ENCODE results near the gene GGT6. TPM values are rescaled to one million over a fixed set of nuclear protein-coding genes. Genes with fewer than 3 reads are reported as not detected.

The GGT6 gene
- total RNA-seq, 2 experiments from 2014 or later = not detected

DNA sequence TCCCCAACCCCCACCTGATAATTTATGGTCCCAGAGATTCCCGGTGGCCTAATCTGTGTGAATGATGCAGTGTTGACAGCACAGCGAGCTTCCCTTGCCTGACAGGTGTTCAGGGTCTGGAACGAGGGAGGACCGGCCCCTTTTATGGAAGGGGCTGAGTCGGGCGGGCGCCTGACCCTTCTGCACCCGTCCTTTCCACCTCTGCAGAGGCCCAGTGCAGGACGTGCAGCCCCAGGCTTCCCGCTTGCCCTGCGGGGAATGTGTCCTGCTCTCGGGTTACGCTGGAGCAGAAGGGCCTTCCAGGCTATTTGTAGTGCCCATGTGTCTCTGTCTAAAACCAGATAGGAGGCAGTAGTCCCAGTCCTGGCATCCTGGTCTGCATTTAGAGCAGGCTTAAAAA, 40.2 kb upstream of the GGT6 start:
- DNase-seq (no peak), ATAC-seq (ENCODE audit: poor library complexity) (no peak)
- peaks cover 7% of the 10 kb centered on the region for H3K27me3 Mint-ChIP-seq
- no peak overlapping the region for H3K27ac Mint-ChIP-seq
- no peaks in the 10 kb centered on the region for H3K36me3 Mint-ChIP-seq (ENCODE audit: low read depth)
- Histone ChIP-seq H3K4me1 (ENCODE audit: insufficient read depth, low read length) (peaks cover under 1% of the 10 kb centered on the region), H3K9me3 (ENCODE audit: control insufficient read depth in 1 of 2, insufficient read depth in 1 of 2, low read length in 2 of 2) (no peaks in the 10 kb centered on the region), H3K4me3 (ENCODE audit: low read length) (no peak overlapping the region), H3K27ac (ENCODE audit: low read depth in 1 of 2, low read length in 2 of 2) (no peak overlapping the region), H3K27me3 (ENCODE audit: control insufficient read depth in 1 of 2, insufficient read depth in 2 of 2, low read length in 2 of 2) (no peaks in the 10 kb centered on the region), H3K36me3 (ENCODE audit: insufficient read depth, low read length) (no peaks in the 10 kb centered on the region)
- TF ChIP-seq, protein P1, sequence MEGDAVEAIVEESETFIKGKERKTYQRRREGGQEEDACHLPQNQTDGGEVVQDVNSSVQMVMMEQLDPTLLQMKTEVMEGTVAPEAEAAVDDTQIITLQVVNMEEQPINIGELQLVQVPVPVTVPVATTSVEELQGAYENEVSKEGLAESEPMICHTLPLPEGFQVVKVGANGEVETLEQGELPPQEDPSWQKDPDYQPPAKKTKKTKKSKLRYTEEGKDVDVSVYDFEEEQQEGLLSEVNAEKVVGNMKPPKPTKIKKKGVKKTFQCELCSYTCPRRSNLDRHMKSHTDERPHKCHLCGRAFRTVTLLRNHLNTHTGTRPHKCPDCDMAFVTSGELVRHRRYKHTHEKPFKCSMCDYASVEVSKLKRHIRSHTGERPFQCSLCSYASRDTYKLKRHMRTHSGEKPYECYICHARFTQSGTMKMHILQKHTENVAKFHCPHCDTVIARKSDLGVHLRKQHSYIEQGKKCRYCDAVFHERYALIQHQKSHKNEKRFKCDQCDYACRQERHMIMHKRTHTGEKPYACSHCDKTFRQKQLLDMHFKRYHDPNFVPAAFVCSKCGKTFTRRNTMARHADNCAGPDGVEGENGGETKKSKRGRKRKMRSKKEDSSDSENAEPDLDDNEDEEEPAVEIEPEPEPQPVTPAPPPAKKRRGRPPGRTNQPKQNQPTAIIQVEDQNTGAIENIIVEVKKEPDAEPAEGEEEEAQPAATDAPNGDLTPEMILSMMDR (IDR thresholded peaks at IDR 0.05) = no peak
- H3K4me1 Mint-ChIP-seq (ENCODE audit: low read depth) = no peaks in the 10 kb centered on the region
- H3K4me3 Mint-ChIP-seq = no peak overlapping the region
- ChIA-PET POLR2A (no interaction called here), CTCF (no interaction called here)
- H3K9me3 Mint-ChIP-seq = no peaks in the 10 kb centered on the region
- intact Hi-C loops (cut with DNase I, micrococcal nuclease) = no loop called here

DNA sequence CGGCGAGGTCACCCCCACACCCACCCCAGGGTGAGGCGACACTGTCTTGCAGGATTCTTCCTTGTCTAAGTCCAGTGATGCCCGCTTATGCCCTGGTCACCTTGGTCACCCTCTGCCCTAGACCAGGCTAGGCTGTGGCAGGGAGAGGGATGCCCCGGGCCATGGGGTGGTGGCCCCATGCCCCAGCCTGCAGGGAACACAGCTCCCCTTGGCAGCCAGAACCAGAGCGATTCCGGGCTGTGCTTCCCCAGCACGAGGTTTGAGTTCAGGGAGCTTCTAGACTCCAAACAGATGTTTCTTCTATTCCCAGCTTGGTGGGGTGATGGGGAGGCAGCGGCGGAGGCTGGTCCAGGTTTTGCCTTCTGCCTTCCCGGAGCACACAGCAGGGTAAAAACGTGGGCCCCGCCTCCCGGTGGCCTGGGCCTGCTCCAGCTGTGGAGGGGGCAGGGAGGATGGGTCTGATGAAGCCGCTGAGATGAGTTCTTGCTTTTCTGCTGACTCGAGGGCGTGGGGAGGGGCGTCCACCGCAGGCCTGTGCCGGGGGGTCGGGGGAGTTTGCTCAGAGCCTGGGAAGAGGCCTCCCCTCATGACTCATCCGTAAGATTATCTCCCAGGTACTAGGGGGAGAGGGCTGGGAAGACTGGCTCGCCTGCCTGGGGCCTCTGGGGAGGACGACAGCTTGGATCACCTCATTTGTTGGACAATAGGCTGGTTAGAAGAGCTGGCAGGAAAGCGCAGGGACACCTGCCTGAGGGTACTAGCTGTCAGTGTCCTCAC, 39.3 kb upstream of the GGT6 start:
- Histone ChIP-seq H3K27me3 (ENCODE audit: control insufficient read depth in 1 of 2, insufficient read depth in 2 of 2, low read length in 2 of 2) (peaks cover 0 to 3% of the 10 kb centered on the region in 2 experiments), H3K36me3 (ENCODE audit: insufficient read depth, low read length) (no peaks in the 10 kb centered on the region), H3K4me3 (ENCODE audit: low read length) (no peak overlapping the region), H3K9me3 (ENCODE audit: control insufficient read depth in 1 of 2, insufficient read depth in 1 of 2, low read length in 2 of 2) (peaks cover 0 to under 1% of the 10 kb centered on the region in 2 experiments), H3K4me1 (ENCODE audit: insufficient read depth, low read length) (peaks cover 8% of the 10 kb centered on the region), H3K27ac (ENCODE audit: low read depth in 1 of 2, low read length in 2 of 2) (no peak overlapping the region)
- Mint-ChIP-seq H3K9me3 (no peaks in the 10 kb centered on the region), H3K4me1 (ENCODE audit: low read depth) (no peaks in the 10 kb centered on the region), H3K27ac (no peak overlapping the region), H3K27me3 (peaks cover 7% of the 10 kb centered on the region), H3K36me3 (ENCODE audit: low read depth) (no peaks in the 10 kb centered on the region), H3K4me3 (no peak overlapping the region)
- TF ChIP-seq, protein P1 (IDR thresholded peaks at IDR 0.05) = no peak
- intact Hi-C loops (cut with DNase I, micrococcal nuclease) = no loop called here
- ChIA-PET CTCF (no interaction called here), POLR2A (no interaction called here)
- DNase-seq (no peak), ATAC-seq (ENCODE audit: poor library complexity) (no peak)

DNA sequence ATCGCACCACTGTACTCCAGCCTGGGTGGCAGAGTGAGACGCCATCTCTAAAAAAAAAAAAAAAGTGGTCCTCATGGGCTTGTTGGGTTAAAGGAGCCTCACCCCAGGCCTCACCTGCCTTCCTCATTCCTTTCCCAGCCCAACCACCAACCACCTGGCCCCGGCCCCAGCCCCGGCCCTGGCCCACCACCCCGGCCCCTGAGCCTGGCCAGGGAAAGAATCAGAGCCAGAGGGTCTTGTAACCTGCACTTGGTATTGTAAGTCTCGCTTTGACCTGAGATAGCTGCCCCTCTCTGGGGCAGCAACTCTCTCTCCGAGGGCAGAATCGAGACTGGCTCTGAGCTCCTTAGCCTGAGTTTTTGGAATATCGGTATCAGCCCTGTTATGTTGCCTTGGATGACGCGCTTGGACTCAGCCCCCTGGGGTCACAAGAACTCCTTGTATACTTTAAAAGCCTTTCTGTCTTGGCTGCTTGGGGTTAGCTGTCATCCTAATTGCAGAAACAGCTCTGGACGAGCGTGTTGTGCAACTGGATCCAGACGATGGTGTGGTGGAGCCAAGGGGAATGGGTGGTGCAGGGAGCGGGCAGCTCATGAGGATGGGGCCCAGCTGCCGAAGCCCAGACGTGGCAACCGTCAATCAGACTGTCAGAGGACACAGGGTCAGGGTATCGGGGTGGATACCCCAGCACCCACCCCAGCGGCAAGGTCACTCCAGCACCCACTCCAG, 38.6 kb upstream of the GGT6 start:
- H3K27ac ChIP-seq (ENCODE audit: low read depth in 1 of 2, low read length in 2 of 2) = no peak overlapping the region
- DNase-seq (no peak), ATAC-seq (ENCODE audit: poor library complexity) (no peak)
- Mint-ChIP-seq H3K4me1 (ENCODE audit: low read depth) (no peaks in the 10 kb centered on the region), H3K27ac (no peak overlapping the region), H3K9me3 (no peaks in the 10 kb centered on the region), H3K27me3 (peaks cover 4% of the 10 kb centered on the region), H3K36me3 (ENCODE audit: low read depth) (no peaks in the 10 kb centered on the region), H3K4me3 (no peak overlapping the region)
- intact Hi-C loops (cut with DNase I, micrococcal nuclease) = no loop called here
- peaks cover 0 to 3% of the 10 kb centered on the region in 2 experiments for H3K27me3 ChIP-seq (ENCODE audit: control insufficient read depth in 1 of 2, insufficient read depth in 2 of 2, low read length in 2 of 2)
- POLR2A ChIA-PET = no interaction called here
- CTCF ChIA-PET = no interaction called here
- TF ChIP-seq, protein P1 (IDR thresholded peaks at IDR 0.05) = no peak
- H3K4me3 ChIP-seq (ENCODE audit: low read length) = no peak overlapping the region
- no peaks in the 10 kb centered on the region for H3K36me3 ChIP-seq (ENCODE audit: insufficient read depth, low read length)
- H3K4me1 ChIP-seq (ENCODE audit: insufficient read depth, low read length) = peaks cover 8% of the 10 kb centered on the region
- peaks cover 0 to 4% of the 10 kb centered on the region in 2 experiments for H3K9me3 ChIP-seq (ENCODE audit: control insufficient read depth in 1 of 2, insufficient read depth in 1 of 2, low read length in 2 of 2)

All from CD4-positive, alpha-beta T cell (primary cell).